ENCODE measurements around the gene KATNA1.

KATNA1 gene

GRCh38 chr6:149608381-149608982 is 40.0 kb downstream of the KATNA1 start:
- no peak for DNase-seq (ENCODE audit: low read depth, low spot score)

- no peak for DNase-seq (ENCODE audit: low read depth, low spot score)
Observed at GRCh38 chr6:149600508-149600907, 48.0 kb downstream of the KATNA1 start.

- DNase-seq (ENCODE audit: low read depth, low spot score) = no peak
Observed at GRCh38 chr6:149593408-149593807, 55.1 kb downstream of the KATNA1 start.

- DNase-seq (ENCODE audit: low read depth, low spot score) = no peak
Observed at GRCh38 chr6:149592983-149593382, 55.5 kb downstream of the KATNA1 start.

GRCh38 chr6:149586149-149586548 is 62.4 kb downstream of the KATNA1 start:
- DNase-seq (ENCODE audit: low read depth, low spot score) = no peak

GRCh38 chr6:149581349-149581748 is 67.2 kb downstream of the KATNA1 start:
- no peak for DNase-seq (ENCODE audit: low read depth, low spot score)

- DNase-seq (ENCODE audit: low read depth, low spot score) = no peak
Observed at GRCh38 chr6:149580880-149581279, 67.6 kb downstream of the KATNA1 start.

GRCh38 chr6:149567945-149568585 is 80.4 kb downstream of the KATNA1 start:
- no peak for DNase-seq (ENCODE audit: low read depth, low spot score)

- DNase-seq (ENCODE audit: low read depth, low spot score) = no peak
Observed at GRCh38 chr6:149567194-149567586, 81.3 kb downstream of the KATNA1 start.

- DNase-seq (ENCODE audit: low read depth, low spot score) = no peak
Observed at GRCh38 chr6:149566410-149567193, 81.9 kb downstream of the KATNA1 start.

- peak; percentile 89 for DNase-seq (ENCODE audit: low read depth, low spot score)
Observed at GRCh38 chr6:149565527-149566409, 82.7 kb downstream of the KATNA1 start, which contains the start of gene GINM1. GINM1 (plus strand) TSS chr6:149566375; CDS start chr6:149566415, 40 bp downstream.

GRCh38 chr6:149563928-149564325 is 84.6 kb downstream of the KATNA1 start:
- DNase-seq (ENCODE audit: low read depth, low spot score) = no peak

- no peak for DNase-seq (ENCODE audit: low read depth, low spot score)
Observed at GRCh38 chr6:149563203-149563927, 85.1 kb downstream of the KATNA1 start.

GRCh38 chr6:149560736-149561135 is 87.8 kb downstream of the KATNA1 start:
- no peak for DNase-seq (ENCODE audit: low read depth, low spot score)

GRCh38 chr6:149559389-149559788 is 89.1 kb downstream of the KATNA1 start:
- DNase-seq (ENCODE audit: low read depth, low spot score) = no peak

GRCh38 chr6:149558029-149558428 is 90.5 kb downstream of the KATNA1 start:
- no peak for DNase-seq (ENCODE audit: low read depth, low spot score)

GRCh38 chr6:149551920-149552319 is 96.6 kb downstream of the KATNA1 start:
- no peak for DNase-seq (ENCODE audit: low read depth, low spot score)

GRCh38 chr6:149545754-149546471 is 102.6 kb downstream of the KATNA1 start, which contains the start of gene PPIL4:
PPIL4 (minus strand) TSS chr6:149546043; CDS start chr6:149546005, 38 bp downstream.
- peak; percentile 90 for DNase-seq (ENCODE audit: low read depth, low spot score)

- DNase-seq (ENCODE audit: low read depth, low spot score) = no peak
Observed at GRCh38 chr6:149545258-149545753, 103.2 kb downstream of the KATNA1 start.
